Stimulated activated CD8-positive, alpha-beta memory T cell treated with anti-CD3 and anti-CD28 coated beads, Interleukin-15, amount 100 ng/mL, for 1 hour (primary cell): Measurements from ENCODE around the gene THSD4.

Experiments used
- DNase-seq: peaks from one replicate; pipeline ENCODE4 v3.0.0-alpha.2; 2020; ENCODE audit warnings: low read depth

The THSD4 gene

GRCh38 chr15:71114887-71115566, at the start of gene THSD4:
THSD4 (plus strand) TSS chr15:71115471.
- peak; percentile 23 for DNase-seq

- no peak for DNase-seq
These were observed 48.3 kb upstream of the THSD4 start for GRCh38 chr15:71066983-71067382.

- DNase-seq: no peak
These were observed 45.6 kb upstream of the THSD4 start for GRCh38 chr15:71069693-71070092.

GRCh38 chr15:71071529-71071928, 43.7 kb upstream of the THSD4 start:
- DNase-seq: no peak

- DNase-seq: no peak
These were observed 42.8 kb upstream of the THSD4 start for GRCh38 chr15:71072423-71072822.

GRCh38 chr15:71078506-71079207, 36.6 kb upstream of the THSD4 start:
- DNase-seq: no peak

- no peak for DNase-seq
These were observed 35.8 kb upstream of the THSD4 start for GRCh38 chr15:71079208-71080044.

GRCh38 chr15:71080166-71080565, 35.1 kb upstream of the THSD4 start:
- DNase-seq: no peak

GRCh38 chr15:71080705-71081104, 34.6 kb upstream of the THSD4 start:
- DNase-seq: no peak

- no peak for DNase-seq
These were observed 32.5 kb upstream of the THSD4 start for GRCh38 chr15:71082803-71083202.

- DNase-seq: no peak
These were observed 31.9 kb upstream of the THSD4 start for GRCh38 chr15:71083349-71083748.

- DNase-seq: no peak
These were observed 31.0 kb upstream of the THSD4 start for GRCh38 chr15:71084264-71084663.

GRCh38 chr15:71085809-71086208, 29.5 kb upstream of the THSD4 start:
- no peak for DNase-seq

GRCh38 chr15:71088155-71088554, 27.1 kb upstream of the THSD4 start:
- DNase-seq: no peak

- no peak for DNase-seq
These were observed 26.6 kb upstream of the THSD4 start for GRCh38 chr15:71088683-71089082.

- no peak for DNase-seq
These were observed 25.5 kb upstream of the THSD4 start for GRCh38 chr15:71089801-71090200.

GRCh38 chr15:71091601-71092000, 23.7 kb upstream of the THSD4 start:
- no peak for DNase-seq

GRCh38 chr15:71092056-71092600, 23.1 kb upstream of the THSD4 start:
- no peak for DNase-seq

- no peak for DNase-seq
These were observed 21.9 kb upstream of the THSD4 start for GRCh38 chr15:71093054-71094024.

GRCh38 chr15:71094137-71094536, 21.1 kb upstream of the THSD4 start:
- DNase-seq: no peak

GRCh38 chr15:71096676-71097075, 18.6 kb upstream of the THSD4 start:
- no peak for DNase-seq
